HepG2 (cell line): ENCODE data around the gene GRIN3B. TPM values are rescaled to one million over a fixed set of nuclear protein-coding genes. Genes with fewer than 3 reads are reported as not detected.

ENCODE experiments used
- ARNT2 ChIP-seq: sonication (generic); formaldehyde crosslinking; IDR thresholded peaks from 2 replicates; pipeline ENCODE4 v1.8.0; 2022; ENCODE audit warnings: mild to moderate bottlenecking, low read depth, missing genetic modification reagents, moderate library complexity
- DR1 ChIP-seq: sonication (generic); formaldehyde crosslinking; IDR thresholded peaks from 2 replicates; pipeline ENCODE4 v1.8.0; 2021; ENCODE audit warnings: mild to moderate bottlenecking, missing genetic modification reagents, inconsistent platforms
- FOXA3 ChIP-seq: IDR thresholded peaks from 2 replicates; pipeline ENCODE4 v1.6.1; 2016; ENCODE audit warnings: missing genetic modification reagents, missing compliant biosample characterization
- KDM2A ChIP-seq: sonication (generic); formaldehyde crosslinking; IDR thresholded peaks from 2 replicates; pipeline ENCODE4 v1.4.0; 2020; ENCODE audit warnings: low read depth, missing genetic modification reagents, borderline replicate concordance
- MED1 ChIP-seq: sonication (generic); formaldehyde crosslinking; IDR thresholded peaks from 2 replicates; pipeline ENCODE4 v1.4.0; 2020; ENCODE audit warnings: missing genetic modification reagents
- MEF2D ChIP-seq: sonication (generic); formaldehyde crosslinking; IDR thresholded peaks from 2 replicates; pipeline ENCODE4 v1.5.1; 2020; ENCODE audit warnings: mild to moderate bottlenecking, missing genetic modification reagents
- PHF21A ChIP-seq: sonication (generic); formaldehyde crosslinking; IDR thresholded peaks from 2 replicates; pipeline ENCODE4 v1.5.0; 2020; ENCODE audit warnings: mild to moderate bottlenecking, missing genetic modification reagents
- SALL1 ChIP-seq: sonication (generic); formaldehyde crosslinking; IDR thresholded peaks from 2 replicates; pipeline ENCODE4 v1.8.0; 2022; ENCODE audit warnings: mild to moderate bottlenecking, missing genetic modification reagents
- SPEN ChIP-seq: sonication (generic); formaldehyde crosslinking; IDR thresholded peaks from 2 replicates; pipeline ENCODE4 v1.5.1; 2020; ENCODE audit warnings: low read depth, mild to moderate bottlenecking, missing genetic modification reagents
- XBP1 ChIP-seq: sonication (generic); formaldehyde crosslinking; IDR thresholded peaks from 2 replicates; pipeline ENCODE4 v1.5.0; 2020; ENCODE audit warnings: missing genetic modification reagents
- YY1 ChIP-seq: IDR thresholded peaks from 2 replicates; pipeline ENCODE4 v1.6.1; 2011; ENCODE audit warnings: low read length, low read depth, moderate library complexity, mild to moderate bottlenecking; ENCODE audit not compliant: insufficient read depth, insufficient replicate concordance
- ZFX ChIP-seq: sonication (generic); formaldehyde crosslinking; IDR thresholded peaks from 2 replicates; pipeline ENCODE4 v1.4.0; 2020; ENCODE audit warnings: mild to moderate bottlenecking, low read depth, missing genetic modification reagents, moderate library complexity
- ZIK1 ChIP-seq: sonication (generic); formaldehyde crosslinking; IDR thresholded peaks from 2 replicates; pipeline ENCODE4 v1.5.0; 2020; ENCODE audit warnings: mild to moderate bottlenecking, low read depth, missing genetic modification reagents, borderline replicate concordance
- ZNF101 ChIP-seq: sonication (generic); formaldehyde crosslinking; IDR thresholded peaks from 2 replicates; pipeline ENCODE4 v1.4.0; 2020; ENCODE audit warnings: mild to moderate bottlenecking, low read depth, missing genetic modification reagents, borderline replicate concordance
- ZNF337 ChIP-seq: sonication (generic); formaldehyde crosslinking; IDR thresholded peaks from 2 replicates; pipeline ENCODE4 v1.5.1; 2020; ENCODE audit warnings: missing genetic modification reagents, low read depth, mild to moderate bottlenecking, borderline replicate concordance
- ZNF33B ChIP-seq: sonication (generic); formaldehyde crosslinking; IDR thresholded peaks from 2 replicates; pipeline ENCODE4 v1.5.1; 2020; ENCODE audit warnings: mild to moderate bottlenecking, missing genetic modification reagents
- ZNF563 ChIP-seq: sonication (generic); formaldehyde crosslinking; IDR thresholded peaks from 2 replicates; pipeline ENCODE4 v1.8.0; 2022; ENCODE audit warnings: mild to moderate bottlenecking, moderate library complexity, missing genetic modification reagents
- ZNF768 ChIP-seq: sonication (generic); formaldehyde crosslinking; IDR thresholded peaks from 2 replicates; pipeline ENCODE4 v1.4.0; 2020; ENCODE audit warnings: missing genetic modification reagents
- ZSCAN30 ChIP-seq: sonication (generic); formaldehyde crosslinking; IDR thresholded peaks from 2 replicates; pipeline ENCODE4 v1.5.0; 2020; ENCODE audit warnings: mild to moderate bottlenecking, missing genetic modification reagents
- polyA plus RNA-seq, 8 experiments: library from polyadenylated mRNA; depleted of rRNA in 3 of 8; stranded (reverse) in 7 of 8; unstranded in 1 of 8; fragments of >200 nt; fragmentation: Illumina TruSeq in 4 of 8; extraction: Trizol in 4 of 8; gene quantifications; 2 replicates each; pipeline versions ENCODE4 v1.2.1 to v1.2.3, GENCODE V29; 2011 to 2016; ENCODE audit warnings: low read depth in 4 of 8, missing spikeins in 1 of 8, mixed read lengths in 1 of 8; ENCODE audit not compliant: insufficient read depth in 1 of 8
- total RNA-seq, 5 experiments: library from RNA; depleted of rRNA; stranded (reverse); fragments of >200 nt; fragmentation: Illumina TruSeq; extraction: Trizol; gene quantifications; 2 replicates each; pipeline ENCODE4 v1.2.3, GENCODE V29; 2016; ENCODE audit warnings: low read depth in 1 of 5
- TF ChIP-seq, protein P1 (sequence below): sonication (generic); formaldehyde crosslinking; IDR thresholded peaks from 2 replicates; pipeline ENCODE4 v1.5.0; 2020; ENCODE audit warnings: mild to moderate bottlenecking, missing genetic modification reagents
- TF ChIP-seq, protein P2 (sequence below): sonication (generic); formaldehyde crosslinking; IDR thresholded peaks from 2 replicates; pipeline ENCODE4 v1.5.0; 2020; ENCODE audit warnings: mild to moderate bottlenecking, missing genetic modification reagents, moderate library complexity
- TF ChIP-seq, protein P3 (sequence below): sonication (generic); formaldehyde crosslinking; IDR thresholded peaks from 2 replicates; pipeline ENCODE4 v1.4.0; 2020; ENCODE audit warnings: mild to moderate bottlenecking, missing genetic modification reagents

Gene GRIN3B
- total and polyA plus RNA-seq, 2 of the 13 experiments (the other 11 are each of a cell fraction or from before 2014, with no cell fraction given), result 0.07 to 0.20 TPM

DNA sequence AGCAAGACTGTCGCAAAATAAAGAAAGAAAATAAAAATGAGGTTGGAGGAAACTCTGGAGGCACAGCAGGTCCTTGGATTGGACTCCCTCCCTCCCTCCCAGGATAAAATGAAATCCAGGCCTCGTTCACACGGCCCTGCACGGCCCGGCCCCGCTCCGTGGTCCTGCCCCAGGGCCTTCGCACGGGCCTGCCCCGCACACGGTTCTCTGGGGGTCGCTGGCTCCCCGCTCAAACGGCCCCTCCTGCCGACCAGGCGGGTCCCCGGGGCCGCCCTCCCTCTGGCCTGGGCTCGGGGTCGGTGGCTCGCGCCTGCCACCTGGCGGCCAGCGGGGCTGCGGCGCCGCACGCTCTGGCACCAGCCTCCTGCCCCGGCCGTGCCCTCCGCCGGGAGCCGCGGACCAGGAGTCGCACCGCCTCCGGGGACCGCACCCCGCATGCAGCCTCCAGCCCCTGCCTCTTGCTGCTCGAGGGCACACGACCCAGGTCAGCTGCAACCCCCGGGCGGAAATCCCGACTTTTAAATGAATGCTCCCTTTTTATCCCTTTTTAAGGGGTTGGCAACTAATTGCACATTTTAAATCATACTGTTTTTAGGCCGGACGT, 17.6 kb upstream of the GRIN3B start (continued):
- TF ChIP-seq, protein P1, sequence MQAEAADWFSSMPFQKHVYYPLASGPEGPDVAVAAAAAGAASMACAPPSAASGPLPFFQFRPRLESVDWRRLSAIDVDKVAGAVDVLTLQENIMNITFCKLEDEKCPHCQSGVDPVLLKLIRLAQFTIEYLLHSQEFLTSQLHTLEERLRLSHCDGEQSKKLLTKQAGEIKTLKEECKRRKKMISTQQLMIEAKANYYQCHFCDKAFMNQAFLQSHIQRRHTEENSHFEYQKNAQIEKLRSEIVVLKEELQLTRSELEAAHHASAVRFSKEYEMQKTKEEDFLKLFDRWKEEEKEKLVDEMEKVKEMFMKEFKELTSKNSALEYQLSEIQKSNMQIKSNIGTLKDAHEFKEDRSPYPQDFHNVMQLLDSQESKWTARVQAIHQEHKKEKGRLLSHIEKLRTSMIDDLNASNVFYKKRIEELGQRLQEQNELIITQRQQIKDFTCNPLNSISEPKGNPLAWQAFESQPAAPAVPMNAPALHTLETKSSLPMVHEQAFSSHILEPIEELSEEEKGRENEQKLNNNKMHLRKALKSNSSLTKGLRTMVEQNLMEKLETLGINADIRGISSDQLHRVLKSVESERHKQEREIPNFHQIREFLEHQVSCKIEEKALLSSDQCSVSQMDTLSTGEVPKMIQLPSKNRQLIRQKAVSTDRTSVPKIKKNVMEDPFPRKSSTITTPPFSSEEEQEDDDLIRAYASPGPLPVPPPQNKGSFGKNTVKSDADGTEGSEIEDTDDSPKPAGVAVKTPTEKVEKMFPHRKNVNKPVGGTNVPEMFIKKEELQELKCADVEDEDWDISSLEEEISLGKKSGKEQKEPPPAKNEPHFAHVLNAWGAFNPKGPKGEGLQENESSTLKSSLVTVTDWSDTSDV (CRISPR knock-in tag), result no peak; the same call in 1 of the 2 replicates
- TF ChIP-seq ZNF33B (CRISPR knock-in tag) (no peak), ZNF768 (CRISPR knock-in tag) (peak; percentile 41), ZNF337 (CRISPR knock-in tag) (no peak), MEF2D (CRISPR knock-in tag) (no peak), YY1 (peak; percentile 70), MED1 (CRISPR knock-in tag) (peak; percentile 66), SPEN (CRISPR knock-in tag) (peak; percentile 24; the same call in 1 of the 2 replicates), ZFX (CRISPR knock-in tag) (peak; percentile 73), KDM2A (peak; percentile 15; the same call in 1 of the 2 replicates), PHF21A (no peak; the same call in 1 of the 2 replicates), XBP1 (CRISPR knock-in tag) (no peak), ZNF563 (CRISPR knock-in tag) (0 out of 2 replicates have a peak, but pooled peaks have one; percentile 24), FOXA3 (peak; percentile 25; the same call in 1 of the 2 replicates), ZSCAN30 (no peak), DR1 (CRISPR knock-in tag) (no peak), ZNF101 (CRISPR knock-in tag) (no peak), ARNT2 (peak; percentile 82; the same call in 1 of the 2 replicates), SALL1 (CRISPR knock-in tag) (peak; percentile 70), ZIK1 (peak; percentile 47; the same call in 1 of the 2 replicates)
- TF ChIP-seq, protein P2, sequence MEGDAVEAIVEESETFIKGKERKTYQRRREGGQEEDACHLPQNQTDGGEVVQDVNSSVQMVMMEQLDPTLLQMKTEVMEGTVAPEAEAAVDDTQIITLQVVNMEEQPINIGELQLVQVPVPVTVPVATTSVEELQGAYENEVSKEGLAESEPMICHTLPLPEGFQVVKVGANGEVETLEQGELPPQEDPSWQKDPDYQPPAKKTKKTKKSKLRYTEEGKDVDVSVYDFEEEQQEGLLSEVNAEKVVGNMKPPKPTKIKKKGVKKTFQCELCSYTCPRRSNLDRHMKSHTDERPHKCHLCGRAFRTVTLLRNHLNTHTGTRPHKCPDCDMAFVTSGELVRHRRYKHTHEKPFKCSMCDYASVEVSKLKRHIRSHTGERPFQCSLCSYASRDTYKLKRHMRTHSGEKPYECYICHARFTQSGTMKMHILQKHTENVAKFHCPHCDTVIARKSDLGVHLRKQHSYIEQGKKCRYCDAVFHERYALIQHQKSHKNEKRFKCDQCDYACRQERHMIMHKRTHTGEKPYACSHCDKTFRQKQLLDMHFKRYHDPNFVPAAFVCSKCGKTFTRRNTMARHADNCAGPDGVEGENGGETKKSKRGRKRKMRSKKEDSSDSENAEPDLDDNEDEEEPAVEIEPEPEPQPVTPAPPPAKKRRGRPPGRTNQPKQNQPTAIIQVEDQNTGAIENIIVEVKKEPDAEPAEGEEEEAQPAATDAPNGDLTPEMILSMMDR (CRISPR knock-in tag), result peak; percentile 86
- TF ChIP-seq, protein P3, sequence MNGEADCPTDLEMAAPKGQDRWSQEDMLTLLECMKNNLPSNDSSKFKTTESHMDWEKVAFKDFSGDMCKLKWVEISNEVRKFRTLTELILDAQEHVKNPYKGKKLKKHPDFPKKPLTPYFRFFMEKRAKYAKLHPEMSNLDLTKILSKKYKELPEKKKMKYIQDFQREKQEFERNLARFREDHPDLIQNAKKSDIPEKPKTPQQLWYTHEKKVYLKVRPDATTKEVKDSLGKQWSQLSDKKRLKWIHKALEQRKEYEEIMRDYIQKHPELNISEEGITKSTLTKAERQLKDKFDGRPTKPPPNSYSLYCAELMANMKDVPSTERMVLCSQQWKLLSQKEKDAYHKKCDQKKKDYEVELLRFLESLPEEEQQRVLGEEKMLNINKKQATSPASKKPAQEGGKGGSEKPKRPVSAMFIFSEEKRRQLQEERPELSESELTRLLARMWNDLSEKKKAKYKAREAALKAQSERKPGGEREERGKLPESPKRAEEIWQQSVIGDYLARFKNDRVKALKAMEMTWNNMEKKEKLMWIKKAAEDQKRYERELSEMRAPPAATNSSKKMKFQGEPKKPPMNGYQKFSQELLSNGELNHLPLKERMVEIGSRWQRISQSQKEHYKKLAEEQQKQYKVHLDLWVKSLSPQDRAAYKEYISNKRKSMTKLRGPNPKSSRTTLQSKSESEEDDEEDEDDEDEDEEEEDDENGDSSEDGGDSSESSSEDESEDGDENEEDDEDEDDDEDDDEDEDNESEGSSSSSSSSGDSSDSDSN (CRISPR knock-in tag), result peak; percentile 67; the same call in 1 of the 2 replicates
